ENCODE measurements around the gene ETV5. TPM values are rescaled to one million over a fixed set of nuclear protein-coding genes. Genes with fewer than 3 reads are reported as not detected.

ETV5 gene
- total RNA-seq, 4 donors from 2014 or later = 5.9 to 15.5 (median 9.7) TPM

GRCh38 chr3:185997130-185997529, 111.8 kb downstream of the ETV5 start:
- TF ChIP-seq EP300 (IDR thresholded peaks at IDR 0.05) = no peak
- no peak for TF ChIP-seq CTCF (IDR thresholded peaks at IDR 0.05)
- no peak for TF ChIP-seq POLR2A (IDR thresholded peaks at IDR 0.05)
- no peak for TF ChIP-seq POLR2AphosphoS5 (IDR thresholded peaks at IDR 0.05)
- no peaks in the 10 kb centered on the region for H3K9me3 ChIP-seq
- no peaks in the 10 kb centered on the region for H3K36me3 ChIP-seq
- WGBS, 2 donors (ENCODE audit: low coverage in 1 of 2) = 80 to 94% methylated on average over 3 of the region's 3 CpGs
- ATAC-seq = no peak
- peaks cover 0 to 13% (median 0%) of the 10 kb centered on the region in 3 donors for H3K4me1 ChIP-seq
- no peak overlapping the region for H3K27ac ChIP-seq
- peaks cover 6% of the 10 kb centered on the region for H3K27me3 ChIP-seq
- H3K4me3 ChIP-seq = no peak overlapping the region

Small RNA genes lying within 50 kb of the gene (small RNA-seq; reads per million reads assigned to genes)
- 0 reads per million in 4 donors for gene RF00017

Other genes with a start within 250 kb of the ETV5 start
- gene TRA2B, start 171.1 kb downstream of the ETV5 start, total RNA-seq = 100 to 1,000 TPM in 3 of 4 donors, 10 to 100 TPM in 1; 87.1 to 181 (median 129) TPM